A549 (cell line): Measurements from ENCODE around the gene DZANK1. TPM values are rescaled to one million over a fixed set of nuclear protein-coding genes. Genes with fewer than 3 reads are reported as not detected.

Source experiments
- ATAC-seq, 2 experiments: fragments of 200-7000 bp in 1 of 2; fragments of >200 bp in 1 of 2; cut with Nextera tagmentation in 1 of 2; cut with Tn5 transposase in 1 of 2; 3 replicates each; pipeline versions ENCODE4 v1.8.0 to v1.9.1; 2018 to 2020; ENCODE audit warnings: mild to moderate bottlenecking in 1 of 2, moderate library complexity in 1 of 2
- CTCF ChIA-PET: fragments of 300-600 bp; sonication (Branson Sonifier 250); formaldehyde crosslinking; extraction: SDS; loops from one replicate; lab custom pipeline; 2021; ENCODE audit warnings: antibody characterized with exemption, inconsistent platforms; lab: Yijun Ruan, JAX
- POLR2A ChIA-PET: fragments of 350-600 bp; formaldehyde crosslinking; extraction: SDS; loops from one replicate; lab custom pipeline; 2021; ENCODE audit warnings: antibody characterized with exemption, inconsistent platforms; lab: Yijun Ruan, JAX
- DNase-seq, 2 experiments: peaks; one replicate each; pipeline versions ENCODE4 v3.0.0 to v3.0.0-alpha.2; 2011 to 2016; ENCODE audit warnings: low read depth in 1 of 2, low spot score in 1 of 2
- FAIRE-seq: peaks from 2 replicates; lab custom pipeline; 2011; peaks lifted over from hg19 to GRCh38; lab: Jason Lieb, UNC
- H3K27ac ChIP-seq, 2 experiments: fragments of >200 bp; sonication (Bioruptor Twin); formaldehyde crosslinking; 3 replicates each; pipeline ENCODE4 v1.5.1; 2016 to 2017
- H3K4me1 ChIP-seq: fragments of >200 bp; sonication (Bioruptor Twin); formaldehyde crosslinking; 3 replicates; pipeline ENCODE4 v1.6.1; 2016
- H3K4me2 ChIP-seq: fragments of >200 bp; sonication (Bioruptor Twin); formaldehyde crosslinking; 3 replicates; pipeline ENCODE4 v1.6.1; 2016
- H3K4me3 ChIP-seq: fragments of >200 bp; sonication (Bioruptor Twin); formaldehyde crosslinking; 3 replicates; pipeline ENCODE4 v1.5.1; 2016
- H3K9me3 ChIP-seq: fragments of >200 bp; sonication (Bioruptor Twin); formaldehyde crosslinking; 3 replicates; pipeline ENCODE4 v1.6.1; 2016
- CEBPB ChIP-seq, 2 experiments: fragments of >200 bp in 1 of 2; sonication (Bioruptor Twin) in 1 of 2; formaldehyde crosslinking in 1 of 2; IDR thresholded peaks; 2 replicates each; pipeline ENCODE4 v1.6.1; 2012 to 2016
- CHD4 ChIP-seq: fragments of 200-600 bp; sonication (generic); IDR thresholded peaks from 2 replicates; pipeline ENCODE4 v1.6.1; 2016; ENCODE audit warnings: antibody characterized with exemption, mild to moderate bottlenecking, borderline replicate concordance
- EHMT2 ChIP-seq: fragments of 200-600 bp; sonication (generic); IDR thresholded peaks from 2 replicates; pipeline ENCODE4 v1.6.1; 2016; ENCODE audit warnings: antibody characterized with exemption, low read depth, mild to moderate bottlenecking, moderate library complexity
- FOSB ChIP-seq: fragments of 250-450 bp; sonication (Bioruptor Pico); IDR thresholded peaks from 2 replicates; pipeline ENCODE4 v1.5.0; 2020; ENCODE audit warnings: mild to moderate bottlenecking, moderate library complexity
- GATA3 ChIP-seq: IDR thresholded peaks from 2 replicates; pipeline ENCODE4 v1.6.1; 2012; ENCODE audit warnings: borderline replicate concordance
- HOXA7 ChIP-seq: fragments of 250-450 bp; sonication (Bioruptor Pico); IDR thresholded peaks from 2 replicates; pipeline ENCODE4 v1.5.0; 2020; ENCODE audit warnings: mild to moderate bottlenecking, moderate library complexity
- HOXB13 ChIP-seq: fragments of 250-450 bp; sonication (Bioruptor Pico); IDR thresholded peaks from 2 replicates; pipeline ENCODE4 v1.5.0; 2020; ENCODE audit warnings: low read depth, mild to moderate bottlenecking, moderate library complexity
- KDM1A ChIP-seq: fragments of 200-600 bp; sonication (generic); IDR thresholded peaks from 2 replicates; pipeline ENCODE4 v1.6.1; 2016; ENCODE audit warnings: low read depth, mild to moderate bottlenecking
- KDM5A ChIP-seq: fragments of 200-600 bp; sonication (generic); IDR thresholded peaks from 2 replicates; pipeline ENCODE4 v1.6.1; 2016; ENCODE audit warnings: antibody characterized with exemption, mild to moderate bottlenecking
- NFE2L2 ChIP-seq: fragments of 150-350 bp; conservative IDR thresholded peaks from 2 replicates; pipeline ENCODE4 v1.6.1; 2014; ENCODE audit warnings: low read length
- PHF8 ChIP-seq: fragments of 200-600 bp; sonication (generic); IDR thresholded peaks from 2 replicates; pipeline ENCODE4 v1.6.1; 2016; ENCODE audit warnings: low read depth, mild to moderate bottlenecking, antibody characterized with exemption, moderate library complexity, borderline replicate concordance
- POLR2A ChIP-seq: IDR thresholded peaks from 2 replicates; pipeline ENCODE4 v1.6.1; 2012; ENCODE audit warnings: mild to moderate bottlenecking, low read length
- TP53 ChIP-seq: fragments of 250-450 bp; sonication (Bioruptor Pico); IDR thresholded peaks from 2 replicates; pipeline ENCODE4 v1.5.0; 2021; ENCODE audit warnings: mild to moderate bottlenecking, moderate library complexity
- ZC3H11A ChIP-seq: fragments of 450-650 bp; IDR thresholded peaks from 2 replicates; pipeline ENCODE4 v1.6.1; 2014; ENCODE audit warnings: antibody characterized with exemption, mild to moderate bottlenecking
- WGBS: methylation state at CpG from one replicate; pipeline ENCODE4 v1.1.6; 2017; ENCODE audit errors: missing lambda C conversion rate; 5-methylcytosine and 5-hydroxymethylcytosine counted together
- polyA plus RNA-seq, 4 experiments: library from polyadenylated mRNA; depleted of rRNA in 3 of 4; stranded (reverse); fragments of >200 nt; fragmentation: RNase III in 1 of 4; extraction: RNeasy Plus Mini Kit Qiagen cat#74134 plus additional on column Dnase treatment in 1 of 4; gene quantifications; 2 replicates in 3 of 4; 3 replicates in 1 of 4; pipeline ENCODE4 v1.2.3, GENCODE V29; 2011 to 2017
- TF ChIP-seq, protein P1 (sequence below): fragments of 200-600 bp; sonication (generic); IDR thresholded peaks from 2 replicates; pipeline ENCODE4 v1.6.1; 2016; ENCODE audit warnings: antibody characterized with exemption, mild to moderate bottlenecking, moderate library complexity
- TF ChIP-seq, protein P2 (sequence below): IDR thresholded peaks from 2 replicates; pipeline ENCODE4 v1.6.1; 2012
- TF ChIP-seq, protein P3 (sequence below): fragments of 450-650 bp; IDR thresholded peaks from 2 replicates; pipeline ENCODE4 v1.6.1; 2014; ENCODE audit warnings: antibody characterized with exemption
- TF ChIP-seq, protein P4 (sequence below): fragments of 250-450 bp; sonication (Bioruptor Pico); IDR thresholded peaks from 2 replicates; pipeline ENCODE4 v1.5.0; 2021; ENCODE audit warnings: mild to moderate bottlenecking, moderate library complexity, borderline replicate concordance

The DZANK1 gene
- polyA plus RNA-seq, 2 of the 4 experiments (the other 2 are of a cell fraction), result 3.5 to 5.1 TPM

DNA sequence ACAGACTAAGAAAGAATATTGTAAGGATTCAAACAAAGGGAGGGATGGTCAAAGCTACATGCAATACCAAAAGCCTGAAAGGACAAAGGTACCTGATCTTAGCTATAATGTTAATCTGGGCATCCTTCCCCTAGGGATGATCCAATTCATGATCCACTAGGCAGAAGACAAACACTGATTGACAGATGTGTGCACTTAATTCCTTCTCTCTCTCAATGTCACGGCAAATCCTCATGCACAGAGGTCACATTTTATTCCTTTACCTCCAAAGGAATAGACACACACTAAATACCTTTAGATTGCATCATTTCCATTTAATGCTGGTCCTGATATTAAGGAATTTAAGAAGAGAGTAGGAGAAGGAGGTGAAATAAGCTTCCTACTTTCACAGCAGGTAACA, 105.2 kb downstream of the DZANK1 start:
- 87% methylated on average over 1 of the region's 1 CpG for WGBS
- FAIRE-seq, result peak; percentile 49
- ATAC-seq, result no peak
- TF ChIP-seq HOXB13 (CRISPR knock-in tag), result no peak
- no peak for TF ChIP-seq NFE2L2
- no peak for TF ChIP-seq CHD4
- no peak for TF ChIP-seq PHF8
- no peak for TF ChIP-seq EHMT2
- no peak for TF ChIP-seq GATA3
- no peak for TF ChIP-seq FOSB (CRISPR knock-in tag)
- TF ChIP-seq CEBPB (IDR thresholded peaks at IDR 0.05), result no peak
- no peak for TF ChIP-seq KDM1A
- TF ChIP-seq KDM5A, result no peak
- TF ChIP-seq, protein P1, sequence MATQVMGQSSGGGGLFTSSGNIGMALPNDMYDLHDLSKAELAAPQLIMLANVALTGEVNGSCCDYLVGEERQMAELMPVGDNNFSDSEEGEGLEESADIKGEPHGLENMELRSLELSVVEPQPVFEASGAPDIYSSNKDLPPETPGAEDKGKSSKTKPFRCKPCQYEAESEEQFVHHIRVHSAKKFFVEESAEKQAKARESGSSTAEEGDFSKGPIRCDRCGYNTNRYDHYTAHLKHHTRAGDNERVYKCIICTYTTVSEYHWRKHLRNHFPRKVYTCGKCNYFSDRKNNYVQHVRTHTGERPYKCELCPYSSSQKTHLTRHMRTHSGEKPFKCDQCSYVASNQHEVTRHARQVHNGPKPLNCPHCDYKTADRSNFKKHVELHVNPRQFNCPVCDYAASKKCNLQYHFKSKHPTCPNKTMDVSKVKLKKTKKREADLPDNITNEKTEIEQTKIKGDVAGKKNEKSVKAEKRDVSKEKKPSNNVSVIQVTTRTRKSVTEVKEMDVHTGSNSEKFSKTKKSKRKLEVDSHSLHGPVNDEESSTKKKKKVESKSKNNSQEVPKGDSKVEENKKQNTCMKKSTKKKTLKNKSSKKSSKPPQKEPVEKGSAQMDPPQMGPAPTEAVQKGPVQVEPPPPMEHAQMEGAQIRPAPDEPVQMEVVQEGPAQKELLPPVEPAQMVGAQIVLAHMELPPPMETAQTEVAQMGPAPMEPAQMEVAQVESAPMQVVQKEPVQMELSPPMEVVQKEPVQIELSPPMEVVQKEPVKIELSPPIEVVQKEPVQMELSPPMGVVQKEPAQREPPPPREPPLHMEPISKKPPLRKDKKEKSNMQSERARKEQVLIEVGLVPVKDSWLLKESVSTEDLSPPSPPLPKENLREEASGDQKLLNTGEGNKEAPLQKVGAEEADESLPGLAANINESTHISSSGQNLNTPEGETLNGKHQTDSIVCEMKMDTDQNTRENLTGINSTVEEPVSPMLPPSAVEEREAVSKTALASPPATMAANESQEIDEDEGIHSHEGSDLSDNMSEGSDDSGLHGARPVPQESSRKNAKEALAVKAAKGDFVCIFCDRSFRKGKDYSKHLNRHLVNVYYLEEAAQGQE, result no peak
- H3K4me2 ChIP-seq, result no peak overlapping the region
- H3K4me3 ChIP-seq, result no peak overlapping the region
- no peaks in the 10 kb centered on the region for H3K4me1 ChIP-seq
- DNase-seq, result no peak
- ChIA-PET POLR2A (no interaction called here), CTCF (no interaction called here)
- no peaks in the 10 kb centered on the region for H3K9me3 ChIP-seq
- no peak overlapping the region for H3K27ac ChIP-seq

DNA sequence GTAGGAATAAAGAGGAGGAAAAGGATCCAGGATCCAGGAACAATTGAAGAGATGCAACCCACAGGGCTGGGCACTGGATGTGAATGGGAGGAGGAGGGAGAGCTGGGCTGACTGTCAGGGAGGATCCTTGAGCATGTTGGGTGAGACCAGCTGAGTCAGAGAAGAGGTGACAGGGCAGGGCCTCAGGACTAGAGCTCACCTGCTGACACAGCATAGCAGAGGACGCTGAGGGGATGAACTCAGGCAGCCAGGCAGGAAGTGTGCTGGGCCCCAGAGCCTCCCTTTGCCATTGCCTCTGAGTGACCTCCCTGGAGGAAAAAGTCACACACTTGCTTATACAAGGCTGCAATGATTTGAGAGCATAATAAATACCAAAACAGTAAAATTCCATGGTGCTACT, 106.2 kb downstream of the DZANK1 start:
- WGBS, result 18% methylated on average over 1 of the region's 1 CpG
- ATAC-seq, result no peak

DNA sequence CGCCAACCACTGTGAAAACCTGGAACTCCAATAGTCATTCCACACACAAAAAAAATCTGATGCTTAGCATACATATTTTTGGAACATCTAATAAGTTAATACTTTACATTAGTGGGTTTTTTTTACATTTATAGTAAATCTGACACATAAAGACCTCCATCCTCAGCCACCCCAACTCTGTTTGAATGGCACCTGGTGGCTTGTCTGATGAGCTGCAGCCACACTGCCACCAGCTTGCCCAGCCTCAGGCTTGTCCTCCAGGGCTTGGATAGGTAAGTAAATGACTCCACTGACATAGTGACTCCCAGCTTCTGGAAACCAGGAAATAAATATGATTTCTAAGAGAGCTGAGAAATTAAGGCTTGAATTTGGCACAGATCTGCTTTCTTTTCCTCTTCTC, 107.0 kb downstream of the DZANK1 start:
- ATAC-seq, result 0 out of 6 replicates have a peak, but pooled peaks of 1 of the 2 experiments have one; percentile 27
- H3K9me3 ChIP-seq, result peaks cover 4% of the 10 kb centered on the region; the same call in 1 of the 3 replicates
- no peak overlapping the region for H3K4me2 ChIP-seq
- no peak for TF ChIP-seq GATA3
- no peak for TF ChIP-seq CEBPB (IDR thresholded peaks at IDR 0.05)
- TF ChIP-seq HOXA7, result no peak
- no peak for TF ChIP-seq EHMT2
- TF ChIP-seq, protein P2, sequence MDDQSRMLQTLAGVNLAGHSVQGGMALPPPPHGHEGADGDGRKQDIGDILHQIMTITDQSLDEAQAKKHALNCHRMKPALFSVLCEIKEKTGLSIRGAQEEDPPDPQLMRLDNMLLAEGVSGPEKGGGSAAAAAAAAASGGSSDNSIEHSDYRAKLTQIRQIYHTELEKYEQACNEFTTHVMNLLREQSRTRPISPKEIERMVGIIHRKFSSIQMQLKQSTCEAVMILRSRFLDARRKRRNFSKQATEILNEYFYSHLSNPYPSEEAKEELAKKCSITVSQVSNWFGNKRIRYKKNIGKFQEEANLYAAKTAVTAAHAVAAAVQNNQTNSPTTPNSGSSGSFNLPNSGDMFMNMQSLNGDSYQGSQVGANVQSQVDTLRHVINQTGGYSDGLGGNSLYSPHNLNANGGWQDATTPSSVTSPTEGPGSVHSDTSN, result no peak
- TF ChIP-seq TP53, result no peak
- no peak for TF ChIP-seq NFE2L2
- TF ChIP-seq FOSB (CRISPR knock-in tag), result no peak
- no peak for TF ChIP-seq ZC3H11A
- TF ChIP-seq, protein P3, sequence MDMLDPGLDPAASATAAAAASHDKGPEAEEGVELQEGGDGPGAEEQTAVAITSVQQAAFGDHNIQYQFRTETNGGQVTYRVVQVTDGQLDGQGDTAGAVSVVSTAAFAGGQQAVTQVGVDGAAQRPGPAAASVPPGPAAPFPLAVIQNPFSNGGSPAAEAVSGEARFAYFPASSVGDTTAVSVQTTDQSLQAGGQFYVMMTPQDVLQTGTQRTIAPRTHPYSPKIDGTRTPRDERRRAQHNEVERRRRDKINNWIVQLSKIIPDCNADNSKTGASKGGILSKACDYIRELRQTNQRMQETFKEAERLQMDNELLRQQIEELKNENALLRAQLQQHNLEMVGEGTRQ, result no peak
- TF ChIP-seq, all 56 proteins: peak for 0
- Histone ChIP-seq H3K4me1 (no peaks in the 10 kb centered on the region), H3K27ac (no peak overlapping the region), H3K4me3 (no peak overlapping the region)
- FAIRE-seq (no peak), DNase-seq (no peak)
- WGBS, result 74% methylated on average over 1 of the region's 1 CpG
- POLR2A ChIA-PET, result no interaction called here
- CTCF ChIA-PET, result no interaction called here

More for the DNA sequence above, 106.2 kb downstream of the DZANK1 start:
- ChIA-PET CTCF (no interaction called here), POLR2A (no interaction called here)
- DNase-seq (no peak), FAIRE-seq (no peak)
- TF ChIP-seq CEBPB (IDR thresholded peaks at IDR 0.05), result no peak
- TF ChIP-seq POLR2A, result no peak
- TF ChIP-seq ZC3H11A, result no peak
- TF ChIP-seq, protein P4, sequence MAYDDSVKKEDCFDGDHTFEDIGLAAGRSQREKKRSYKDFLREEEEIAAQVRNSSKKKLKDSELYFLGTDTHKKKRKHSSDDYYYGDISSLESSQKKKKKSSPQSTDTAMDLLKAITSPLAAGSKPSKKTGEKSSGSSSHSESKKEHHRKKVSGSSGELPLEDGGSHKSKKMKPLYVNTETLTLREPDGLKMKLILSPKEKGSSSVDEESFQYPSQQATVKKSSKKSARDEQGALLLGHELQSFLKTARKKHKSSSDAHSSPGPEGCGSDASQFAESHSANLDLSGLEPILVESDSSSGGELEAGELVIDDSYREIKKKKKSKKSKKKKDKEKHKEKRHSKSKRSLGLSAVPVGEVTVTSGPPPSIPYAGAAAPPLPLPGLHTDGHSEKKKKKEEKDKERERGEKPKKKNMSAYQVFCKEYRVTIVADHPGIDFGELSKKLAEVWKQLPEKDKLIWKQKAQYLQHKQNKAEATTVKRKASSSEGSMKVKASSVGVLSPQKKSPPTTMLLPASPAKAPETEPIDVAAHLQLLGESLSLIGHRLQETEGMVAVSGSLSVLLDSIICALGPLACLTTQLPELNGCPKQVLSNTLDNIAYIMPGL (CRISPR knock-in tag), result no peak
- Histone ChIP-seq H3K9me3 (no peaks in the 10 kb centered on the region; the same call in 2 of the 3 replicates), H3K4me1 (no peaks in the 10 kb centered on the region), H3K4me2 (no peak overlapping the region), H3K27ac (no peak overlapping the region), H3K4me3 (no peak overlapping the region)
